Endothelial cell (in vitro differentiated cells): ENCODE measurements around the gene CHRNG. TPM values are rescaled to one million over a fixed set of nuclear protein-coding genes. Genes with fewer than 3 reads are reported as not detected.

Experiments
- DNase-seq: peaks from one replicate; pipeline ENCODE4 v3.0.0; 2021; ENCODE audit warnings: low spot score
- H3K27ac Mint-ChIP-seq: one replicate; pipeline ENCODE4 v1.8.0; 2021; ENCODE audit warnings: mixed read lengths, inconsistent platforms; ENCODE audit not compliant: unreplicated experiment
- H3K27me3 Mint-ChIP-seq: one replicate; pipeline ENCODE4 v1.8.0; 2021; ENCODE audit warnings: mild to moderate bottlenecking, moderate library complexity, mixed read lengths, inconsistent platforms; ENCODE audit not compliant: unreplicated experiment
- H3K36me3 Mint-ChIP-seq: one replicate; pipeline ENCODE4 v1.8.0; 2021; ENCODE audit warnings: mild to moderate bottlenecking, low read depth, mixed read lengths, inconsistent platforms; ENCODE audit not compliant: unreplicated experiment
- H3K4me1 Mint-ChIP-seq: one replicate; pipeline ENCODE4 v1.8.0; 2021; ENCODE audit warnings: mild to moderate bottlenecking, mixed read lengths, inconsistent platforms; ENCODE audit not compliant: unreplicated experiment
- H3K4me3 Mint-ChIP-seq: one replicate; pipeline ENCODE4 v1.8.0; 2021; ENCODE audit warnings: mild to moderate bottlenecking, mixed read lengths, inconsistent platforms; ENCODE audit not compliant: unreplicated experiment
- H3K9me3 Mint-ChIP-seq: one replicate; pipeline ENCODE4 v1.8.0; 2021; ENCODE audit warnings: mixed read lengths, inconsistent platforms; ENCODE audit not compliant: unreplicated experiment
- total RNA-seq: library from RNA; stranded (reverse); fragmentation: NEBNext Ultra II Directional; extraction: Animal tissue kit (Norgen Biotek cat#: 25700); gene quantifications from one replicate; pipeline ENCODE4 v1.2.1, GENCODE V29; 2021; ENCODE audit not compliant: unreplicated experiment
- TF ChIP-seq, protein P1 (sequence below): fragments of 200-600 bp; sonication (generic); IDR thresholded peaks from one replicate; pipeline ENCODE4 v1.5.0; 2021; ENCODE audit warnings: antibody characterized with exemption; ENCODE audit not compliant: unreplicated experiment

CHRNG gene
- total RNA-seq, 1 donor from 2014 or later: not detected

DNA sequence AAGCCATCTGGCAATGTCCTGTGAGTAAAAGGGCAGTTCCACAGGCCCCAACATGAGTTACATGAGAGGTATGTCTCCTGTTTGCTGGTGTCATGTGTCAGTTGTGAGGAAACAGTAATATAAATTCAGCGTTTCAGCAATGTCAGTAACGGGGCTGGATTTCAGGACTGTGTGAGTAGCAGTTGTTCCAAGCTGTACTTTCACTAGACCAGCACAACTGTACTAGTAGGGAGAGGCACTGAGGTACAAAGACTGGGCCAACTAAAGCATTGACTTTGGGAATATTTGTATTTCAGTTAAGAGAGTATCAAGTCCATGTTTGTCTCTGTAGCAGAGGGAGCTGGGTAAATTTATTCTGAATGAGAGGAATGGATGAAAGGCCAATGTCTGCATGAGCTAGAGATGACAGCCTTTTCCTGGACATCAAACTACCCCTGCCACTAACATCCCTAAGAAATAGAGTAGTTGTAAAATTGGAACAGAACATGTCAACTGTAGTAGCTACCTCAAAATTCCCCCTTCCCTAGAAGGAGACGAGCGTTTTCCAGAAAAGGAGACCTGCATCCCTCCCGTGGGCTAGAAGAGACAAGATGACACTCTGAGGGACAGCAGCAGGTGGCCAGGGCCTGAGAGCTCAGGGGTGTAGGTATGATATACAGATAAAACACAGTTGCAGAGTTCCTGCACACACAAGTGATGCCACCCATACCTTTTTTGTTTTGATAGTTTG, 35.3 kb downstream of the CHRNG start:
- no peaks in the 10 kb centered on the region for H3K9me3 Mint-ChIP-seq
- TF ChIP-seq, protein P1, sequence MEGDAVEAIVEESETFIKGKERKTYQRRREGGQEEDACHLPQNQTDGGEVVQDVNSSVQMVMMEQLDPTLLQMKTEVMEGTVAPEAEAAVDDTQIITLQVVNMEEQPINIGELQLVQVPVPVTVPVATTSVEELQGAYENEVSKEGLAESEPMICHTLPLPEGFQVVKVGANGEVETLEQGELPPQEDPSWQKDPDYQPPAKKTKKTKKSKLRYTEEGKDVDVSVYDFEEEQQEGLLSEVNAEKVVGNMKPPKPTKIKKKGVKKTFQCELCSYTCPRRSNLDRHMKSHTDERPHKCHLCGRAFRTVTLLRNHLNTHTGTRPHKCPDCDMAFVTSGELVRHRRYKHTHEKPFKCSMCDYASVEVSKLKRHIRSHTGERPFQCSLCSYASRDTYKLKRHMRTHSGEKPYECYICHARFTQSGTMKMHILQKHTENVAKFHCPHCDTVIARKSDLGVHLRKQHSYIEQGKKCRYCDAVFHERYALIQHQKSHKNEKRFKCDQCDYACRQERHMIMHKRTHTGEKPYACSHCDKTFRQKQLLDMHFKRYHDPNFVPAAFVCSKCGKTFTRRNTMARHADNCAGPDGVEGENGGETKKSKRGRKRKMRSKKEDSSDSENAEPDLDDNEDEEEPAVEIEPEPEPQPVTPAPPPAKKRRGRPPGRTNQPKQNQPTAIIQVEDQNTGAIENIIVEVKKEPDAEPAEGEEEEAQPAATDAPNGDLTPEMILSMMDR: no peak
- no peak overlapping the region for H3K27ac Mint-ChIP-seq
- no peaks in the 10 kb centered on the region for H3K4me1 Mint-ChIP-seq
- peaks cover 14% of the 10 kb centered on the region for H3K36me3 Mint-ChIP-seq
- DNase-seq: no peak
- peaks cover 2% of the 10 kb centered on the region for H3K27me3 Mint-ChIP-seq
- H3K4me3 Mint-ChIP-seq: no peak overlapping the region

DNA sequence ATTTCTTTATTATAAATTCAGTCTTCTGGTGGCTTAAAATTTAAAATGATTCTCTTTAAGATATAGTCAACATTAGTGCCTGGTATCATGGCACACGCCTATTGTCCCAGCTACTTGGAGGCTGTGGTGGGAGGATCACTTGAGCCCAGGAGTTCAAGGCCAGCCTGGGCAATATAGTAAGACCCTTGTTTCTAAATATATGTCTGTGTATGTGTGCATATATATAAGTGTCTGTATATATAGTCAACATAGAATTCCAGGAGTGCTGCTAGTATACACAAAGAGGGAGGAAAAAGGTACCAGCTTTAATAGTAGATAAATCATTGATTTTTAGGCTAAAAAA, 35.9 kb downstream of the CHRNG start:
- Mint-ChIP-seq H3K36me3 (peaks cover 9% of the 10 kb centered on the region), H3K9me3 (no peaks in the 10 kb centered on the region), H3K4me1 (no peaks in the 10 kb centered on the region), H3K4me3 (no peak overlapping the region), H3K27ac (no peak overlapping the region), H3K27me3 (peaks cover 2% of the 10 kb centered on the region)
- TF ChIP-seq, protein P1: no peak
- DNase-seq: no peak

DNA sequence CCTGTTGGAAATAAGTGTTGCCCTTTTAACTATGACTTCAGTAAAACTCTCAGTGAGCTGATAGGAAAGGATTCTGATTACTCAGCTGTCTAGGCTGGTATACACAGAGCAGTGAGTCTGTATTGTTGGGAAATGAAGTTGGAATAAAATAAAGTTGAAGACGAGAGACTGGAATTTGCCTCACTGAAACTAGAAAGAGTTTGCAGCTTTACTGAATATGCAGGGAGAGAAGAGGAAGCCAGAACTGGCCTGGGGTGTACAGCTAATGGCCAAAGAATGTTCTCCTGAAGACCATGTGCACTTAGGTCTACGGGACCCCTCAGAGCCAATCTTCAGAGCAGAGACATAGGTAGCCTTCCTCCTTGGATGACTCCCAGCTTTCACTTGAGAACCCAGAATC, 37.5 kb downstream of the CHRNG start:
- peaks cover 3% of the 10 kb centered on the region for H3K27me3 Mint-ChIP-seq
- TF ChIP-seq, protein P1: no peak
- no peak overlapping the region for H3K27ac Mint-ChIP-seq
- no peak overlapping the region for H3K4me3 Mint-ChIP-seq
- no peaks in the 10 kb centered on the region for H3K9me3 Mint-ChIP-seq
- peaks cover 14% of the 10 kb centered on the region for H3K36me3 Mint-ChIP-seq
- no peak for DNase-seq
- no peaks in the 10 kb centered on the region for H3K4me1 Mint-ChIP-seq

DNA sequence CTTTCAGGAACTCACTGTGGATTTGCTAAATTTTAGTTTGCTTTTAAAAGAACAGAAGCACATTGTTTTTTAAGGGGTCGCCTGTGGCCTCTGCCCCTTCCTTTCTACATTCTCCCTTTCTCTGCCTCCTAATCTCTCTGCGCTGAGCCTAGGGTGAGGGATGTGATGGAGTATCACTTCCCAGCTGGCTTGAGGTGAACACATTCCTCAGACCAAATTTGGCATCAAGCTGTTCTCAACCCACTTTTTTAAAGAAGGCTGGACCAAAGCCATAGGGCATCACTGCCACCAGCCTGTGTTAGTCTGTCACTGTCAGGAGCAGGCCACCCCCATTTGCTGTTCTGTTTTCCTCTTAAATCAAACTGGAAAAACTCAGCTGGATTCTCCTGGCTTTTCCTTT, 38.3 kb downstream of the CHRNG start:
- Mint-ChIP-seq H3K27ac (no peak overlapping the region), H3K36me3 (peaks cover 19% of the 10 kb centered on the region)

DNA sequence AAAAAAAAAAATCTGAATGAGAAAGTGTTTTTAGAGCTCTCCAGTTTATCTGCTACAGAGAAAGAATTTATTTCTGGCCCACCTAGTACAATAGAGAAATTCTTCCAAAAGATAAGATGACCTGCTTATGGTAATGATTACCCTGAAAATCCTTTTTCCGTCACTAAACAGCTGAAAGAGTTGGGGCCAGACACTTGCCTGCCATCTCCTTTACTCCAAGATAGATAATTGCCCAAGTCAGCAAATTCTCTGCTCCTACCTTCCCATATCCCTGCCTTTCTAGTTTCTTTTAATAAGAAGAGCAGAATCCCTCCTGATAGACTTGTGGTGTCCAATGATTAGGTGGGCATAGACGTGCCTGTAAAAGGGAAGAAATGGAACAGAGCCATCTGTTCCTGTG, 39.1 kb downstream of the CHRNG start:
- H3K4me1 Mint-ChIP-seq: peaks cover 3% of the 10 kb centered on the region
- no peak for DNase-seq
- no peaks in the 10 kb centered on the region for H3K9me3 Mint-ChIP-seq
- peaks cover 3% of the 10 kb centered on the region for H3K27me3 Mint-ChIP-seq
- H3K36me3 Mint-ChIP-seq: peaks cover 25% of the 10 kb centered on the region
- H3K27ac Mint-ChIP-seq: no peak overlapping the region
- H3K4me3 Mint-ChIP-seq: no peak overlapping the region
- TF ChIP-seq, protein P1: no peak

More for the DNA sequence above, 38.3 kb downstream of the CHRNG start:
- H3K9me3 Mint-ChIP-seq: no peaks in the 10 kb centered on the region
- TF ChIP-seq, protein P1: no peak
- peaks cover 3% of the 10 kb centered on the region for H3K27me3 Mint-ChIP-seq
- no peak overlapping the region for H3K4me3 Mint-ChIP-seq
- H3K4me1 Mint-ChIP-seq: no peaks in the 10 kb centered on the region
- DNase-seq: no peak
